ENCODE data around the gene VPS26A.
A peak's percentile ranks its signal among the peaks of the same experiment; 100 is the strongest.
"Not testable (repeated sequence)": the region's sequence is repeated elsewhere in the genome, so short reads cannot be mapped to it uniquely, and the experiment has no call there.

The VPS26A gene

GRCh38 chr10:69175326-69175725, 51.3 kb downstream of the VPS26A start:
- not testable (repeated sequence) for DNase-seq (ENCODE audit: low read depth in 1 of 2, low spot score in 1 of 2)

- DNase-seq (ENCODE audit: low read depth in 1 of 2, low spot score in 1 of 2) = no peak
Measured at GRCh38 chr10:69176823-69177222, 52.8 kb downstream of the VPS26A start.

- DNase-seq (ENCODE audit: low read depth in 1 of 2, low spot score in 1 of 2) = peak in 1 of 2 donors; percentile 3
Measured at GRCh38 chr10:69179089-69179742, 55.2 kb downstream of the VPS26A start.

DNA sequence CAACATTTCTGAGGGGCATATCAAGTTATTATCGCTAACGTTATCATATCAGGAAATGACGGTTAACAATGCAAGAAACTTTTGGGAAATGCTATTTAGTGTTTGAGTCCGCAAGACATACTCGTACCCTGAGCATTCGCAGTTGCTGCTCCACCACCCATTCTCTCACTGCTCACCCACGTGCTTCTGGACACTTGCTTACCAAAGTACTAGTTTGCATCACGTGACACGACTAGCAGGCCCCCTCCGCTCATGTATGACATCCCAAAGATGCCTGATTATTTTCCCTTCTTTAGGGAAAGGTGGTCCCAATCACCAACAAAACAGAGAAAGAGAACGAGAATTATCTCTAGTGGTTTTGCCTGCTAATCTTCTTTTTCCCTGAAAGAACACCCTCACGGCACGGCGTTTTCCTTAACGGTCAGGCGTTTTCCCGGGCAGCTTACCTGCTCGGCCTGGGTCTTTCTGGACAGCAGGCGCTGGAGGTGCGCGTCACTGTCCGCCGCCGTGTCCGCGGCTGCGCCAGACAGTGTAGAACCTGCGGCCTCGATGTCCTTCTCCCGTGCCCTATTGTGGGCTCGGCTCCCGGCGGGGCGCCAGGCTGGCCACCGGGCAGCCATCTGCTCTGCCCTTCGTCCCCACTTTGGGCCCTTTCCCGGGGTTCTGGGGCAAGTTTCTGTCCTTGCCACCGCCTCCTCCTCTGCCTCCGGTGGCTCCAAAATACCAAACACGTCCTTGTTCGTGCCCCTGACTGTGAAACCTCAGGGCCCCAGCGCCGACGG, 56.0 kb downstream of the VPS26A start, which contains the start of gene SUPV3L1:
Gene SUPV3L1 (plus strand): TSS at position 492 of the 782 bp plus-strand sequence. CDS start 58 bp downstream, at position 550.
- peak; percentile 68 to 73 for DNase-seq (ENCODE audit: low read depth in 1 of 2, low spot score in 1 of 2)

- peak in 1 of 2 donors; percentile 2 for DNase-seq (ENCODE audit: low read depth in 1 of 2, low spot score in 1 of 2)
Measured at GRCh38 chr10:69180525-69181204, 56.7 kb downstream of the VPS26A start.

DNA sequence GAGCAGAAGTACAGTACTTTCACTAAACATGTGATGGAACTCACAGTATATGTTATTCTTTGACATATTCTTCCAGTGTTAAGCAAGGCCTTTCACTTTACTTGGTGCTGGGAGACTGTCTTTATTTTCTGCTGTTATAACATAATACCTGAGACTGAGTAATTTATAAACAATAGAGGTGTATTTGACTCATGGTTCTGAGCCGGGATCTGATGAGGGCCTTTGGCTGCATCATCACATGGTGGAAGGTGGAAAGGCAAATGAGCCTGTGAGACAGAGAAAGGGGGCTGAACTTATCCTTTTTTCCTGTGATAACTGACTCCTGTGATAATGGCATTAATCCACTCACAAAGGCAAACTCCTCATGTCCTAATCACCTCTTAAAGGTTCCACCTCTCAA, 57.5 kb downstream of the VPS26A start:
- no peak for DNase-seq (ENCODE audit: low read depth in 1 of 2, low spot score in 1 of 2)

DNA sequence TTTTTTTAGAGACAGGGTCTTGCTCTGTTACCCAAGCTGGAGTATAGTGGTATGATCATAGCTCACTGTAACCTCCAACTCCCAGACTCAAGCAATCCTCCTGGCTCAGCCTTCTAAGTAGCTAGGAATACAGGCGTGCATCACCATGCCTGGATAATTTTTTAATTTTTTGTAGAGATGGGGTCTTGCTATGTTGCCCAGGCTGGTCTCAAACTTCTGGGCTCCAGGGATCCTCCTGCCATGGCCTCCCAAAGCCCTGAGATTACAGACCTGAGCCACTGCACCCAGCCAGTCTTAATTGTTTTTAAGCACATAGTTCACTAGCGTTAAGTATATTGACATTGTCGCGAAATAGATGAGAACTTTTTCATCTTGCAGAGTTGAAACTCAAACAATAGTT, 58.0 kb downstream of the VPS26A start:
- DNase-seq (ENCODE audit: low read depth in 1 of 2, low spot score in 1 of 2) = no peak

GRCh38 chr10:69186524-69186923, 62.5 kb downstream of the VPS26A start:
- DNase-seq (ENCODE audit: low read depth in 1 of 2, low spot score in 1 of 2) = no peak

- DNase-seq (ENCODE audit: low read depth in 1 of 2, low spot score in 1 of 2) = no peak
Measured at GRCh38 chr10:69201045-69201444, 77.1 kb downstream of the VPS26A start.

DNA sequence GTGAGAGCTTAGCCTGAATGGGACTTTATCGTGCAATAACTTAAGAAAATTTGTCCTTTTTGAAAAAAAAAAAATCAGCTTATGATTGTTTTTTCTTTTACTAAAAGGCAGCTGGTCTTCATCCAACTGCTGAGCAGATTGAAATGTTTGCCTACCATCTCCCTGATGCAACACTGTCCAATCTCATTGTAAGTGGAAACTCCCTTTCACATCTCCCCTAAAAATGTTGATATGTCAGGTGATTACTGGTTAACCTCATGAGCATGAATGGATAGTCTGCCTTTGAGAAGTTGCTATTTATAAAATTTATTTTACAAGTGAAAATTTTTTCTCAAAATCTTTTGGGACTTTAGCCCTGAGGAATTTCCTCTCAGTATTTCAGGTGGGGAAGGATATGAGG, 78.4 kb downstream of the VPS26A start:
- no peak for DNase-seq (ENCODE audit: low read depth in 1 of 2, low spot score in 1 of 2)

DNA sequence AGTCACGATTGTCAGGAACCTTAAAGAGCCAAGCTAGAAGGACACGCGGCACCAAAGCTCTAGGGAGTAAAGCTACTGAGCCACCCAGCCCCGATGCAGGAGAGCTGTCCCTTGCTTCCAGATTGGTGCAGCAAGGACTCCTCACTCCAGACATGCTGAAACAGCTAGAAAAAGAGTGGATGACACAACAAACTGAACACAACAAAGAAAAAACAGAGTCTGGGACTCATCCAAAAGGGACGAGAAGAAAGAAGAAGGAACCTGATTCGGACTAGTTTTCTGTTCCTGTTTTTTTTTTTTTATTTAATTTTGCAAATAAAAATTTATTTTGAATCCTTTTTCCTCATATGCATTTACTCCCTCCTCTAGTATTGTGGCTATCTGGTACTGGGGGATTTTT, 84.8 kb downstream of the VPS26A start:
- no peak for DNase-seq (ENCODE audit: low read depth in 1 of 2, low spot score in 1 of 2)

GRCh38 chr10:69209787-69210484, 86.0 kb downstream of the VPS26A start:
- DNase-seq (ENCODE audit: low read depth in 1 of 2, low spot score in 1 of 2) = no peak

GRCh38 chr10:69211104-69211503, 87.1 kb downstream of the VPS26A start:
- DNase-seq (ENCODE audit: low read depth in 1 of 2, low spot score in 1 of 2) = no peak

DNA sequence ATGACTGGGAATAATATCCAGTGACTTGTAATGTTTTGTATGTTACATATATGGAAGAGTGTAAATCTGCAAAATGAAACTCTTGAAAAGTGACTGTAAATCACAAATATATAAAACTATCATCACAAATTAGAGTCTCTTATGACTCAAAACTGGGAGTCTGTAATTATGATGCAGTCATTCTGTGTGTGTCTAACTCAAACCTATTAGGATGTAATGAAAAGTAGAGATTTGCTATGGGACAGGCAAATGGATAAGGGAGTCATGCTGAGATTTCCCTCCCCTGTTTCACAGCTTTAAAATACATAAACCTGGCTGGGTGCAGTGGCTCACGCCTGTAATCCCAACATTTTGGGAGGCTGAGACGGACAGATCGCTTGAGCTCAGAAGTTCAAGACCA, 87.5 kb downstream of the VPS26A start:
- no peak for DNase-seq (ENCODE audit: low read depth in 1 of 2, low spot score in 1 of 2)

DNA sequence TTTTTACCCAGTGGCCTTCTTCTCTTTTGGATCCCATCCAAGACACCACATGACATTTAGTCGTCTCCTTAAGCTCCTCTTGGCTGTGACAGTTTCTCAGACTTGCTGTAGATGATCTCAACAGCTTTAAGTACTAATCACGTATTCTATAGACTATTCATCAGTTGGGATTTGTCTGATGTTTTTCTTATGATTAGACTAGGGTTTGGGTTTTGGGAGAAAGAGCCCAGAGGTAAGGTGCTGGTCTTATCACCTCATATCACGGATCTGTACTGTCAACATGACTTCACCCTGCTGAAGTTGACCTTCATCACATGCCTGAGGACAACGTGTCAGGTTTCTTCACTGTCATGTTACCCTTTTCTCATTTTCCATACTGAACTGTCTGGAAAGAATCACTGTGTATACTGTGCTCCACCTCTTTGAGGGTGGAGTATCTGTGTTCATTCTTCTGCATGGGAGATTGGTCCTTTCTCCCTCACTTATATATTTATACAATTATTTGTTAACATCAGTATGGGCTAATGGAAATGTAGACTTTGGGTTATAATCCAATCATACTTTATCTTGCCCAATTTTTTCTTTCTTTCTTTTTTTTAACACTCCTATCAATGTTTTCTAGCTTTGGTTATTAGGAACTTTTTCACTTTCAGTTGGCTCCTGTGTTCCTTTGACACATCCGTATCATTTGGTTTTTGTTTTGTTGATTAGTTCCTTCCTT, 89.8 kb downstream of the VPS26A start:
- DNase-seq (ENCODE audit: low read depth in 1 of 2, low spot score in 1 of 2) = no peak

DNA sequence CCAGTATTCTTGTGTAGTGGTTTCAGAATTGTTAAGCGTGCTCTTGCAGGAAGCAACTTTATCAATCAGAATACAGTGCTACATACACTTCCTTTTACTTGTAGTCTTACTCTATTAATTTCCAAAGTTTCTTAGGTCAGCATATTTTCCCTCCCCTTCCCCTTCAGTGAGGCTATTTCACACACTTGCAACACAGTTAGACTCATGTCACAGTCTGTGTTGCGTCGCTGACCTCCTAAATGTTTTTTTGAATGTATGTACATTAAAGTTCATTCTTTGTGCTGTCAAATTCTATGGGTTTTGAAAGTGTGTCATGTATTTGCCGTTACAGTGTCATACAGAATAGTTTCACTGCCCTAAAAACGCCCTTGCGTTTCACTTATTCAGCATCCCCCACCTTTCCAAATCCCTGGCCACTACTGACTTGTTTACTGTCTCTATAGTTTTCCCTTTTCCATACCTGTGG, 90.7 kb downstream of the VPS26A start:
- DNase-seq (ENCODE audit: low read depth in 1 of 2, low spot score in 1 of 2) = no peak

- no peak for DNase-seq (ENCODE audit: low read depth in 1 of 2, low spot score in 1 of 2)
Measured at GRCh38 chr10:69215405-69216171, 91.6 kb downstream of the VPS26A start.

- no peak for DNase-seq (ENCODE audit: low read depth in 1 of 2, low spot score in 1 of 2)
Measured at GRCh38 chr10:69216577-69217118, 92.7 kb downstream of the VPS26A start.

DNA sequence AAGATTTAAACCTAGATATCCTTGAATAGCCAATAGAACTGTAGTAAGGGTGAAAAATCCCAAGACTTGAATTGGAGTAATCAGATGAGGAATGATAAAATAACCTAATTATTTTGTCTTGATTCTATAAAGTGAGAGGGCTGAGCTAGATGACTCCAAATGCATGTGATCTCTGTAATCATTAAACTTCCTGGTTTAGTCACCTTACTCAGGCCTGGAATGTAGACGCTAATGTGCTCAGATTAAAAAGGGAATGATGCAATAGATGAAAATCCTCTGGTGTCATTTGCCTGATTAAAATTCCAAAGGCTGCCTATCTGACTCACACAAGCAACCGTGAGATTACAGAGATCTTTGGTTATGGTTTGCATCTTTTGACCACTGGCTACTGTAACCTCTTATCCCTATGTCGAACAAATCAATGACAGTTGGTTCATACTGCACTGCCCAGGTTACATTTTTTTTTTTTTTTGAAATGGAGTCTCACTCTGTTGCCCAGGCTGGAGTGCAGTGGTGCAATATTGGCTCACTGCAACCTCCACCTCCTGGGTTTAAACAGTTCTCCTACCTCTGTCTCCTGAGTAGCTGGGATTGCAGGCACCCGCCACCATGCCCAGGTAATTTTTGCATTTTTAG, 93.3 kb downstream of the VPS26A start:
- no peak for DNase-seq (ENCODE audit: low read depth in 1 of 2, low spot score in 1 of 2)
